ENCODE results near the gene ARRDC4. TPM values are rescaled to one million over a fixed set of nuclear protein-coding genes. Genes with fewer than 3 reads are reported as not detected.

ARRDC4 gene
- total RNA-seq, 2 experiments from 2014 or later: not detected

DNA sequence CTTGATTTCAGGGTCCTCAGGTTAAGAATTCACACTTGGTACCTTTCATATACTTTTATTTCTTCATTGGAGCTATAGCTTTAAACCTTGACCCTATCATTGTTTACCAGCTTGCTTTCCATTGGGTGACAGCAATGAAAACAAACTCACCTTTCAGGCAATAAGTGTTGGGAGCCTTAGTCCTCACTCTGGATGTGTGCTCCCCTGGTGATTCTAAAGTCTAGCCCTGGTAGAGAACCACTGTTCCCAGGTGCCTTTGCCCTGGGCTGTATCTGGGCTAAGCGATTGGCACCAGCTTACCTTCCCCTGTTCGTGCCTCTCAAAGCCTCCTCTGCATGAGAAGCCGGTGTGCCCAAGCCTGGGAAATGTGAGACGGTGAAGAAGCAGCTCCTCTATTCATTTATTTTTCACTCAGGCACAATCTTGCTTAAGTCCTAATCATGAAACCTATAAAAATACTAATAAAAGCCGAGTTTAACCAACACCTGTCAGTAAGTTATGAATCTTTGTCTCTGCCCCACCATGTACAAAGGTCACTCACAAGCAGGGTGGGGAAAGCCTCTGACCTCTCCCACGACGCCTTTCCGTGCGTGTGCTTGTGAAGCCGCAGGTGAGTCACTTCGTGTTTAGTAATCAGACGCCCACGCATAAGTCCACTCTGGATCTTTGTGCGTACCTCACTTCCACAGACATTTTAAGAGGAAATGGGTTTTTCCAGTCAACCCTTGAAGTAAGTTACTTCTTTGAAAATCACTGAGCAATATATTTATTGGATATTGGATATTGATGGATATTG is 12.8 kb upstream of the ARRDC4 start:
- no TSS peak for BruUV-seq (replicated peaks)
- H3K27ac ChIP-seq (ENCODE audit: low read depth, low read length, poor library complexity, severe bottlenecking): no peak overlapping the region
- no peaks in the 10 kb centered on the region for H3K36me3 ChIP-seq (ENCODE audit: insufficient read depth, low read length)
- no peaks in the 10 kb centered on the region for H3K4me1 ChIP-seq (ENCODE audit: insufficient read depth, low read length, poor library complexity, severe bottlenecking)
- POLR2A ChIA-PET: no interaction called here
- CTCF ChIA-PET (ENCODE audit: unreplicated experiment): no interaction called here
- DNase-seq (ENCODE audit: low spot score): no peak
- H3K9me3 ChIP-seq (ENCODE audit: low read length): no peaks in the 10 kb centered on the region
- H3K9me2 ChIP-seq (ENCODE audit: insufficient read depth, low read length): no peaks in the 10 kb centered on the region
- no peak overlapping the region for H2AFZ ChIP-seq (ENCODE audit: low read length)
- intact Hi-C loops (cut with micrococcal nuclease; ENCODE audit: unreplicated experiment): no loop called here
- no peaks in the 10 kb centered on the region for H3K79me2 ChIP-seq (ENCODE audit: insufficient read depth, low read depth, low read length)
- no peak overlapping the region for H3K4me3 ChIP-seq (ENCODE audit: low read depth, low read length, poor library complexity, severe bottlenecking)
- TF ChIP-seq EZH2phosphoT487 (IDR thresholded peaks at IDR 0.05; ENCODE audit: borderline replicate concordance, low read depth, low read length): no peak
- TF ChIP-seq, protein P1, sequence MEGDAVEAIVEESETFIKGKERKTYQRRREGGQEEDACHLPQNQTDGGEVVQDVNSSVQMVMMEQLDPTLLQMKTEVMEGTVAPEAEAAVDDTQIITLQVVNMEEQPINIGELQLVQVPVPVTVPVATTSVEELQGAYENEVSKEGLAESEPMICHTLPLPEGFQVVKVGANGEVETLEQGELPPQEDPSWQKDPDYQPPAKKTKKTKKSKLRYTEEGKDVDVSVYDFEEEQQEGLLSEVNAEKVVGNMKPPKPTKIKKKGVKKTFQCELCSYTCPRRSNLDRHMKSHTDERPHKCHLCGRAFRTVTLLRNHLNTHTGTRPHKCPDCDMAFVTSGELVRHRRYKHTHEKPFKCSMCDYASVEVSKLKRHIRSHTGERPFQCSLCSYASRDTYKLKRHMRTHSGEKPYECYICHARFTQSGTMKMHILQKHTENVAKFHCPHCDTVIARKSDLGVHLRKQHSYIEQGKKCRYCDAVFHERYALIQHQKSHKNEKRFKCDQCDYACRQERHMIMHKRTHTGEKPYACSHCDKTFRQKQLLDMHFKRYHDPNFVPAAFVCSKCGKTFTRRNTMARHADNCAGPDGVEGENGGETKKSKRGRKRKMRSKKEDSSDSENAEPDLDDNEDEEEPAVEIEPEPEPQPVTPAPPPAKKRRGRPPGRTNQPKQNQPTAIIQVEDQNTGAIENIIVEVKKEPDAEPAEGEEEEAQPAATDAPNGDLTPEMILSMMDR (conservative IDR thresholded peaks at IDR 0.05; ENCODE audit: low read length): no peak
- no peak overlapping the region for H3K4me2 ChIP-seq (ENCODE audit: low read length)
- no peaks in the 10 kb centered on the region for H4K20me1 ChIP-seq (ENCODE audit: insufficient read depth, low read length)

GRCh38 chr15:97953254-97953653 is 7.2 kb upstream of the ARRDC4 start:
- H3K9me2 ChIP-seq (ENCODE audit: insufficient read depth, low read length): no peaks in the 10 kb centered on the region
- BruUV-seq (replicated peaks): no TSS peak
- H3K4me2 ChIP-seq (ENCODE audit: low read length): no peak overlapping the region
- DNase-seq (ENCODE audit: low spot score): no peak
- ChIA-PET CTCF (ENCODE audit: unreplicated experiment) (no interaction called here), POLR2A (no interaction called here)
- H3K4me1 ChIP-seq (ENCODE audit: insufficient read depth, low read length, poor library complexity, severe bottlenecking): no peaks in the 10 kb centered on the region
- intact Hi-C loops (cut with micrococcal nuclease; ENCODE audit: unreplicated experiment): no loop called here
- H2AFZ ChIP-seq (ENCODE audit: low read length): no peak overlapping the region
- H3K79me2 ChIP-seq (ENCODE audit: insufficient read depth, low read depth, low read length): no peaks in the 10 kb centered on the region
- no peak overlapping the region for H3K27ac ChIP-seq (ENCODE audit: low read depth, low read length, poor library complexity, severe bottlenecking)
- H3K9me3 ChIP-seq (ENCODE audit: low read length): no peaks in the 10 kb centered on the region
- H3K36me3 ChIP-seq (ENCODE audit: insufficient read depth, low read length): no peaks in the 10 kb centered on the region
- TF ChIP-seq EZH2phosphoT487 (IDR thresholded peaks at IDR 0.05; ENCODE audit: borderline replicate concordance, low read depth, low read length): no peak
- TF ChIP-seq, protein P1 (conservative IDR thresholded peaks at IDR 0.05; ENCODE audit: low read length): no peak
- H3K4me3 ChIP-seq (ENCODE audit: low read depth, low read length, poor library complexity, severe bottlenecking): no peak overlapping the region
- H4K20me1 ChIP-seq (ENCODE audit: insufficient read depth, low read length): no peaks in the 10 kb centered on the region

DNA sequence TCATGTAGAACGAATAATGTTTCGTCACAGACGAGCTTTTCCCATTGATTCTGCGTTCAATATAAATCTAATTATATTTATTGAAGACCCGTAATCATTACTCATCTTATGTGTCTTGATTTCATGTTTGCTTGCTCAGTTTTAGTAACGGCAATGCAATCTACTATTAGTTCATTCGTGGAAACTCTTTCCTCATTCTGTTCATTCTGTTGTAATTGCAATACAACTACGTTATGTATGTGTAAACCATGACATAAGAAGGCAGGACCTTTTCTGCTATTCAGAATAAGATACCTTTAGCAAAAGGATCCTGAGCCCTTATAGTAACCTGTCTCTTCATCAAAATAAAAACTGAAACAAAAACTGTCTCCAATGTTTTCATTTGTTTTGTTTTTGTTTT is 6.8 kb upstream of the ARRDC4 start:
- POLR2A ChIA-PET: no interaction called here
- no peaks in the 10 kb centered on the region for H3K9me3 ChIP-seq (ENCODE audit: low read length)
- no peaks in the 10 kb centered on the region for H3K36me3 ChIP-seq (ENCODE audit: insufficient read depth, low read length)
- DNase-seq (ENCODE audit: low spot score): no peak
- no peak overlapping the region for H2AFZ ChIP-seq (ENCODE audit: low read length)
- H3K4me2 ChIP-seq (ENCODE audit: low read length): no peak overlapping the region
- H3K9me2 ChIP-seq (ENCODE audit: insufficient read depth, low read length): no peaks in the 10 kb centered on the region
- no TSS peak for BruUV-seq (replicated peaks)
- H3K4me3 ChIP-seq (ENCODE audit: low read depth, low read length, poor library complexity, severe bottlenecking): no peak overlapping the region
- intact Hi-C loops (cut with micrococcal nuclease; ENCODE audit: unreplicated experiment): no loop called here
- TF ChIP-seq EZH2phosphoT487 (IDR thresholded peaks at IDR 0.05; ENCODE audit: borderline replicate concordance, low read depth, low read length): no peak
- TF ChIP-seq, protein P1 (conservative IDR thresholded peaks at IDR 0.05; ENCODE audit: low read length): no peak
- no peak overlapping the region for H3K27ac ChIP-seq (ENCODE audit: low read depth, low read length, poor library complexity, severe bottlenecking)
- H3K4me1 ChIP-seq (ENCODE audit: insufficient read depth, low read length, poor library complexity, severe bottlenecking): no peaks in the 10 kb centered on the region
- CTCF ChIA-PET (ENCODE audit: unreplicated experiment): no interaction called here
- no peaks in the 10 kb centered on the region for H4K20me1 ChIP-seq (ENCODE audit: insufficient read depth, low read length)
- H3K79me2 ChIP-seq (ENCODE audit: insufficient read depth, low read depth, low read length): no peaks in the 10 kb centered on the region

Measured in OCI-LY7 (cell line).